Kidney (tissue), 14 donors: ENCODE results near the gene FURIN. TPM values are rescaled to one million over a fixed set of nuclear protein-coding genes. Genes with fewer than 3 reads are reported as not detected.

Experiments used
- DNase-seq, 5 donors: peaks; one replicate each; pipeline ENCODE4 v3.0.0-alpha.2; 2013 to 2020
- FAIRE-seq: peaks from 2 replicates; lab custom pipeline; 2012; peaks lifted over from hg19 to GRCh38; lab: Jason Lieb, UNC
- H3K27ac ChIP-seq, 2 donors: one replicate each; pipeline ENCODE4 v1.7.0; 2013; ENCODE audit warnings: low read depth in 2 of 2, low read length in 2 of 2, inconsistent platforms in 1 of 2
- H3K27me3 ChIP-seq: one replicate; pipeline ENCODE4 v1.7.1; 2013; ENCODE audit warnings: low read length, inconsistent platforms; ENCODE audit not compliant: control insufficient read depth, insufficient read depth
- H3K36me3 ChIP-seq, 3 donors: one replicate each; pipeline versions ENCODE4 v1.7.0 to v1.7.1; 2013; ENCODE audit warnings: low read length in 3 of 3, control low read depth in 1 of 3, inconsistent platforms in 1 of 3; ENCODE audit not compliant: insufficient read depth in 3 of 3, control insufficient read depth in 2 of 3
- H3K4me1 ChIP-seq, 3 donors: one replicate each; pipeline versions ENCODE4 v1.7.0 to v1.7.1; 2013; ENCODE audit warnings: low read length in 3 of 3, inconsistent platforms in 1 of 3, low read depth in 1 of 3; ENCODE audit not compliant: control insufficient read depth in 2 of 3, insufficient read depth in 2 of 3
- H3K4me3 ChIP-seq, 3 donors: one replicate each; pipeline versions ENCODE4 v1.7.0 to v1.8.1; 2013; ENCODE audit warnings: low read length in 3 of 3, control low read depth in 1 of 3, inconsistent platforms in 1 of 3
- H3K9ac ChIP-seq, 3 donors: one replicate each; pipeline versions ENCODE4 v1.7.0 to v1.7.1; 2013; ENCODE audit warnings: low read length in 3 of 3, control low read depth in 1 of 3, inconsistent platforms in 1 of 3
- H3K9me3 ChIP-seq, 3 donors: one replicate each; pipeline versions ENCODE4 v1.7.0 to v1.7.1; 2013; ENCODE audit warnings: low read length in 3 of 3, control low read depth in 1 of 3, inconsistent platforms in 1 of 3; ENCODE audit not compliant: control insufficient read depth in 2 of 3, insufficient read depth in 1 of 3
- CTCF ChIP-seq: IDR thresholded peaks from 3 replicates; pipeline ENCODE4 v1.5.1; 2012; ENCODE audit warnings: mild to moderate bottlenecking, moderate library complexity, borderline replicate concordance; ENCODE audit not compliant: insufficient read depth; ENCODE audit errors: extremely low read depth
- intact Hi-C: fragments of 100-400 bp; cut with DNase I; formaldehyde crosslinking; loops from one replicate; pipeline ENCODE4 v1.11.1; 2022
- polyA plus RNA-seq: library from polyadenylated mRNA; stranded (reverse); fragments of 350-450 nt; fragmentation: Illumina TruSeq; extraction: RNeasy Lipid Tissue Mini Kit (QIAGEN cat#74804); gene quantifications from one replicate; pipeline ENCODE4 v1.2.3, GENCODE V29; 2014; ENCODE audit warnings: low read depth, low replicate concordance; ENCODE audit not compliant: insufficient read depth
- total RNA-seq: library from RNA; stranded (reverse); fragmentation: NEBNext Ultra II Directional; extraction: Animal tissue kit (Norgen Biotek cat#: 25700); gene quantifications from one replicate; pipeline ENCODE4 v1.2.1, GENCODE V29; 2021
- donor health status: control.
- donor health status: control.
- donor health status: control.
- donor health status: control.
- donor health status: control.
- donor health status: DM: yes; HTN: yes; CAD: no.
- donor health status: Normal renal cell carcinoma (clear cell type).

Gene FURIN
- total and polyA plus RNA-seq, 2 donors from 2014 or later = 36.4 to 75.9 TPM

GRCh38 chr15:90871139-90871715, 2.8 kb downstream of the FURIN start:
- peaks cover 0 to 1% (median 0%) of the 10 kb centered on the region in 3 donors for H3K36me3 ChIP-seq
- no peak for FAIRE-seq
- no peaks in the 10 kb centered on the region for H3K9me3 ChIP-seq
- TF ChIP-seq CTCF = no peak
- H3K4me1 ChIP-seq = peaks cover 0 to 24% (median 13%) of the 10 kb centered on the region in 3 donors
- peak overlapping the region; percentile 62 to 63 (median 62) for H3K4me3 ChIP-seq
- DNase-seq = peak in 3 of 5 donors; percentile 53 to 61 (median 54)
- no peaks in the 10 kb centered on the region for H3K27me3 ChIP-seq
- H3K27ac ChIP-seq = peak overlapping the region; percentile 68 to 82
- H3K9ac ChIP-seq = peak overlapping the region in 2 of 3 donors; percentile 68 to 75
- intact Hi-C loops = no loop called here

GRCh38 chr15:90871716-90872485, 3.5 kb downstream of the FURIN start:
- DNase-seq (peak in 3 of 5 donors; percentile 17 to 60 (median 53)), FAIRE-seq (no peak)
- Histone ChIP-seq H3K36me3 (peaks cover 2 to 8% (median 4%) of the 10 kb centered on the region in 3 donors), H3K9ac (peak overlapping the region in 2 of 3 donors; percentile 74 to 80), H3K27ac (peak overlapping the region; percentile 56 to 63), H3K4me3 (peak overlapping the region; percentile 40 to 62 (median 59)), H3K9me3 (no peaks in the 10 kb centered on the region), H3K4me1 (peaks cover 0 to 24% (median 13%) of the 10 kb centered on the region in 3 donors), H3K27me3 (no peaks in the 10 kb centered on the region)
- intact Hi-C loops = no loop called here
- no peak for TF ChIP-seq CTCF

- intact Hi-C loops = no loop called here
- FAIRE-seq = no peak
Observed at GRCh38 chr15:90872486-90873184, 4.2 kb downstream of the FURIN start.

More at GRCh38 chr15:90872486-90873184, 4.2 kb downstream of the FURIN start:
- Histone ChIP-seq H3K27ac (peak overlapping the region; percentile 56 to 63), H3K4me1 (peaks cover 0 to 24% (median 13%) of the 10 kb centered on the region in 3 donors), H3K36me3 (peaks cover 2 to 15% (median 8%) of the 10 kb centered on the region in 3 donors), H3K9me3 (no peaks in the 10 kb centered on the region), H3K27me3 (no peaks in the 10 kb centered on the region), H3K4me3 (peak overlapping the region; percentile 40 to 62 (median 59)), H3K9ac (peak overlapping the region in 2 of 3 donors; percentile 74 to 80)
- DNase-seq = peak in 2 of 5 donors; percentile 36 to 48
- no peak for TF ChIP-seq CTCF
